HG03439 (cell line): Measurements from ENCODE around the gene RBM25.

Source experiments
- ATAC-seq: cut with Tn5 transposase; IDR thresholded peaks from one replicate; pipeline ENCODE4 v1.9.1; 2021; ENCODE audit warnings: mild to moderate bottlenecking, moderate library complexity; ENCODE audit not compliant: unreplicated experiment

Gene RBM25

DNA sequence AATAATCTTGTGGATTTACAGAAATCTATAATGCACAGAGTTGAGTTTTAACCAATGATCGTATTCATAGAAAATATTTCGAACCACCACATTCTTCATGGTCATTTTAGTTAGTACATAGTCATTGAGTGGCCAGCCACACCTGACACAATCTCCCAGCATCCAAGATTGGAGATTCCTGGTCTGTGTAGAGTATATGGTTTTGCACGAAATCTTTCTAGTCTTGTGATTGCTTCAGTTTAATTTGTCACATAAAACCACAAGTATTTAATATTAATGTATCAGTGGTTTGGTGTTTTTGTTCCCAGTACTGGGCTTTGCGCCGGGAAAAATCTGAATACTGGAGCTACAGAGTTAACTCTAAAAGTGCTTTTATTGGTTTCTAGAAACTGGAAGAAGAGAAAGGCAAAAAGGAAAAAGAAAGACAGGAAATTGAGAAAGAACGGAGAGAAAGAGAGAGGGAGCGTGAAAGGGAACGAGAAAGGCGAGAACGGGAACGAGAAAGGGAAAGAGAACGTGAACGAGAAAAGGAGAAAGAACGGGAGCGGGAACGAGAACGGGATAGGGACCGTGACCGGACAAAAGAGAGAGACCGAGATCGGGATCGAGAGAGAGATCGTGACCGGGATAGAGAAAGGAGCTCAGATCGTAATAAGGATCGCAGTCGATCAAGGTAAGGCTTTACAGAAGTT, 44.6 kb downstream of the RBM25 start:
- ATAC-seq, result no peak

DNA sequence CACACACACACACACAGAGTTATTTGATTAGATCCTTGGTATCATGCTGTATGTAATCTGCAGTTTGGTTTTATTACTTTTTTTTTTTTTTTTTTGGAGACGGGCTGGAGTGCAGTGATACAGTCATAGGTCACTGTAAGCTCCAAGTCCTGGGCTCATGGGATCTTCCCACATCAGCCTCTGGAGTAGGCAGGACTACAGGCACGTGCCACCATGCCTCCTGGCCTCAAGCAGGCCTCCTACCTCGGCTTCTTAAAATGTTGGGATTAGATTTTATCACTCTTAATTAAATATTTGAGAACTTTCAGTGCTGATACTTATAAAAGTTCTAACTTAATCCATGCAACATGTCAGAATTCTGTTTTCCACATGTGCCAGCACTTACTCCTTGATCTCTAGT, 46.7 kb downstream of the RBM25 start:
- no peak for ATAC-seq

DNA sequence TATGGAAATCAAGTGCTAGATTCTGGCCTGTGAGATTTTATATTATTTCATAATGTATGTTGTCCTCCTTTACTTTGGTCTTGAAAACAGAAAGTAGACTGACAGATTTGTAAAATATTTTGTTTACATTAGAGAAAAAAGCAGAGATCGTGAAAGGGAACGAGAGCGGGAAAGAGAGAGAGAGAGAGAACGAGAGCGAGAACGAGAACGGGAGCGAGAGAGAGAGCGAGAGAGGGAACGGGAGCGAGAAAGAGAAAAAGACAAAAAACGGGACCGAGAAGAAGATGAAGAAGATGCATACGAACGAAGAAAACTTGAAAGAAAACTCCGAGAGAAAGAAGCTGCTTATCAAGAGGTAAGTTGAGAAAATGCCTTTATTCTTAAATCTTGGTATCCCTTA, 47.4 kb downstream of the RBM25 start:
- no peak for ATAC-seq

DNA sequence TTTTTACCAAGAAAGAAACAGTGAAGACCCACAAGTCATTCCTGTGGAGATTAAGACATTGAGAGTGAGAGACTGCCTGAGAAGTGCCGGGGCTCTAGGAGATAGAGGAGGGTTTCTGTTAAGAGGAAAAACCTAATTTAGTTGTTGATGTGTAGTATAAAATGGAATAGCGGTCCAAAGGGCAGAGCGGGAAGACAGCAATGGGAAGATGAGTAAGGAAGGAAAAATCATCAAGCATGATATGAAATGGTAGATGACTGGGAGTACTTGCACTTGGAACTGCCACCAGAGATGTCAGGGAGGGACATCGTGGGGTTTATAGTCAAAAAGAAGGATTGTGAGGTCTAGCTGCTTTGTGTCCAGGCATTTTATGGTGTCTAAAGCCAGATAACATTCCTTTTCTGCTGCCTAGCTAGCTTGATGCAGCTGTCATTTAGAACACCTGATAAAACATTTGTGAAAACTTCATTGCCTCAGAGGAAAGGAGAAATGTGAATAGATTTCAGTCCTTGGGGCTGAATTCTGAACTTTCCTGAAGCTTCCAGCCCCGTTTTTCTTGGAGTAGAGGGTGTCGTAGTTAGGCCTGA, 57.8 kb downstream of the RBM25 start:
- ATAC-seq, result no peak

DNA sequence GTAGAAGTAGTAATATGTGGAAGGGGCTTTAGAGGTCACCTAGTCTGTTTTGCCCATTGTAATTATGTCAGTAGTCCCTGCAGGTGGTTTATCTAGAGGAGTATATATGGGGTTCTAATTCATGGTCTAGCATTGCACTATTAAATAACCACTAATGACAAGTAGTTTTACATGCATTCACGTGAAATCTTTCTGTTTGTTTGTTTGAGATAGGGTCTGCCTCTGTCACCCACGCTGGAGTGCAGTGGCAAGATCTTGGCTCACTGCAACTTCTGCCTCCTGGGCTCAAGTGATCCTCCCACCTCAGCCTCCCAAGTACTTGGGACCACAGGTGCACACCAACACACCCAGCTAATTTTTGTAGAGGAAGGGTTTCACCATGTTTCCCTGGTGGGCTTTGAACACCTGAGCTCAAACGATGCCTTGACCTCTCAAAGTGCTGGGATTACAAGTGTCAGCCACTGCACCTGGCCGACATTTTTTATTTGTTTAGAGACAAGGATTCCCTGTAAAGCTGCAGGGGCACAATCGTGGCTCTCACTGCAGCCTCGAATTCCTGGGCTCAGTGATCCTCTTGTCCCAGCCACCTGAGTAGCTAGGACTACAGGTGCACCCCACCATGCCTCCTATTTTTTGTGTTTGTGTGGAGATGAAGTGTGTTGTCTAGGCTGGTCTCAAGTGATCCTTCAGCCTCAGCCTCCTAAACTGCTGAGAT, 66.0 kb downstream of the RBM25 start:
- no peak for ATAC-seq

DNA sequence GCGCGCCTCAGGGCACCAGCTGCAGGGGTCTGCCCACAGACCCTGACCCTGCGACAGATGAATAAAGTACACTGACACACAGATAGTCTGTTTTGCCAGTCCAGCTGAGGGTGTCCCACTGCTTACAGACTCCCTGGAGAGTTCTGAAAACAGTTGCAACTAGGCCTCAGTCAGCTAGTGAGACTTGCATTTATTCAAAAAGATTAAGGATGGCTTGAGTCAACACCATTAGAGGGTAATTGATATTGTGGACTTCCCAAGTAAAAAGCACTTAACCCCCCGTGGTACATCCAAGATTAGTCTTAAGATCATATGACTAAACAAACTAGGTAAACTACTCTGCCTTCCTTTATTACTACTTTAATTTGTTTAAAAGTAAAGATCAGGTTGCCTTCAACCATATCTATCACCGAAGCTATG, 66.8 kb downstream of the RBM25 start:
- ATAC-seq, result no peak

DNA sequence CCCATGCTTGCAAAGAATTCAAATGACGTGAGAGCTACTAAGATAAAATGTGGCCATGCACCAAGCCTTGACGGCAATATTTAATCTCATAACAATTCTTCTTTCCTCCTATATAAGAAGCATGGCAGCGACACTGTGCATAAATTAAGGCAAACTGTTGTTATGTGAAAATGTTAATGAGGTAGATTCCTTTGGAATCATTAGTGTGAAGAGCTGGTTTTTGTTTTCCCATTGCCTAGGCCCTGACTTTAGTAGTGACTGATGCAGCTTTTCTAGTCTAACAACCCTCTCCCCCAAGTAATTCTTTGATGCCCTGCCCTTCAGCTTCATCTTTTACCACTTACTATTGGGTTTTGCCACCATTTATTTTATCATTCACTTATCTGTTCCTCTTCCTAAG, 67.4 kb downstream of the RBM25 start:
- no peak for ATAC-seq

DNA sequence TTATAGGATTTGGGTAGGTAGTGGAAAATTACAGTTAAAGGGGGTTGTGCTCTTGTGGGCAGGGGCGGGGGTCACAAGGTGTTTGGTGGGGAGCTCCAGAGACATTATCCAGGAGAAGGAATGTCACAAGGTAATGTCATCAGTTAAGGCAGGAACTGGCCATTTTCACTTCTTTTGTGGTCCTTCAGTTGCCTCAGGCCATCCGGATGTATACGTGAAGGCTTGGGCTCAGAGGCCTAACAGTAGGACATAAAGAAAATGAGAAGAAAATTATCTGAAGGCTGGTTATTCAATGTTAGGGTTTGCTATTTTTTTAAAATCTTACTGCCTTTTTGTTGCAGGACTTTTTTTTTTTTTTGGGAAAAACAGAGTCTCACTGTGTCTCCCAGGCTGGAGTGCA, 75.5 kb downstream of the RBM25 start:
- ATAC-seq, result no peak

DNA sequence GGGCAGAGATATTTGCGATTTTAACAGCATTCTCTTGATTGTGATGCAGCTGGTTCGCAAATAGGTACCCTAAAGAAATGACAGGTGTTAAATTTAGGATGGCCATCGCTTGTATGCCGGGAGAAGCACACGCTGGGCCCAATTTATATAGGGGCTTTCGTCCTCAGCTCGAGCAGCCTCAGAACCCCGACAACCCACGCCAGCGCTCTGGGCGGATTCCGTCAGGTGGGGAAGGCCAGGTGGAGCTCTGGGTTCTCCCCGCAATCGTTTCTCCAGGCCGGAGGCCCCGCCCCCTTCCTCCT, 77.7 kb downstream of the RBM25 start:
- no peak for ATAC-seq

DNA sequence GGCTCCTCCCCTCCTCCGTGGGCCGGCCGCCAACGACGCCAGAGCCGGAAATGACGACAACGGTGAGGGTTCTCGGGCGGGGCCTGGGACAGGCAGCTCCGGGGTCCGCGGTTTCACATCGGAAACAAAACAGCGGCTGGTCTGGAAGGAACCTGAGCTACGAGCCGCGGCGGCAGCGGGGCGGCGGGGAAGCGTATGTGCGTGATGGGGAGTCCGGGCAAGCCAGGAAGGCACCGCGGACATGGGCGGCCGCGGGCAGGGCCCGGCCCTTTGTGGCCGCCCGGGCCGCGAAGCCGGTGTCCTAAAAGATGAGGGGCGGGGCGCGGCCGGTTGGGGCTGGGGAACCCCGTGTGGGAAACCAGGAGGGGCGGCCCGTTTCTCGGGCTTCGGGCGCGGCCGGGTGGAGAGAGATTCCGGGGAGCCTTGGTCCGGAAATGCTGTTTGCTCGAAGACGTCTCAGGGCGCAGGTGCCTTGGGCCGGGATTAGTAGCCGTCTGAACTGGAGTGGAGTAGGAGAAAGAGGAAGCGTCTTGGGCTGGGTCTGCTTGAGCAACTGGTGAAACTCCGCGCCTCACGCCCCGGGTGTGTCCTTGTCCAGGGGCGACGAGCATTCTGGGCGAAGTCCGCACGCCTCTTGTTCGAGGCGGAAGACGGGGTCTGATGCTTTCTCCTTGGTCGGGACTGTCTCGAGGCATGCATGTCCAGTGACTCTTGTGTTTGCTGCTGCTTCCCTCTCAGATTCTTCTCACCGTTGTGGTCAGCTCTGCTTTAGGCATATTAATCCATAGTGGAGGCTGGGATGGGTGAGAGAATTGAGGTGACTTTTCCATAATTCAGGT, 78.3 kb downstream of the RBM25 start, which contains the start of gene PSEN1:
PSEN1 (plus strand) TSS at position 121 of the 839 bp plus-strand sequence. CDS start 11,513 bp downstream, outside the sequence.
- peak; percentile 90 for ATAC-seq

DNA sequence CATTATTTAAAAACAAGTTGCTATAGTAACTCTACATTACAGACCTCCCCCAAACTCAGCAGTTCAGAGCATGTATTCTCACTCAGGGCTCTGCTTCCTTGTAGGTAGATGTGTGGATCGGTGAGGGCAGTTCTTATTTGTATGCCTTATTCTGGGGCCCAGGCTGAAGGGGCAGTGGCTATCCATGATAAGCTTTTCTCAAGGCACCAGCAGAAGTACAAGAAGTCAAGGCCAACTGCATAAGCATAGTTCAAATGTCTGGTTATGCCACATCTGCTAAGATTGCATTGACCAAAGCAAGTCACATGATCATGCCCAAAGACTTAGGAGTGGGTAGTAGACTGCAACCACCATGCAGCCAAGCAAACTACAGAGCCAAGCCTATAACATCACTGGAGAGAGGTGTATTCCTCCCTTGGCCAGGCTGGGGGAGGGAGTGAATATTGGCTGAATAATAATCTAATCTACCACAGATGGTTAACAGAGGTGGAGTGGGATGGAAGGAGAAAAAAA, 82.5 kb downstream of the RBM25 start:
- ATAC-seq, result no peak

DNA sequence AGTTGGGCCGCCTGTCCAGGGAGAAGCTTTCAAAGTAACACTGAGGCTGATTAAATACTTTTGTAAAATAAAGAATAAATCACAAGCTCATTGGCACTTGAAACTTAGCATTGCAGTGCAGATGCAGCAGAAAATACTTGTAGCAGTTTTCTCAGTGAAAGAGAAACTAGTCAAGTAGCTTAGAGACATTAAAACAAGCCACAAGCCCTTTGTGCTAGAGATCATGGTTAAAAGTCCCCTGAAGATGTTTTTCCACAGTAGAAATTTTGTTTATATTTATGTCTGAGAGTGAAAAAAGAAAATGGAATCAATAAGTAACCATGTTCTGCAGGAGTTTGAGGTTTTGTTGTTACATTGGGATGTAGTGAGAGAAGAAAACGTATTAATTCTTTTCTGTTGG, 83.9 kb downstream of the RBM25 start:
- no peak for ATAC-seq

DNA sequence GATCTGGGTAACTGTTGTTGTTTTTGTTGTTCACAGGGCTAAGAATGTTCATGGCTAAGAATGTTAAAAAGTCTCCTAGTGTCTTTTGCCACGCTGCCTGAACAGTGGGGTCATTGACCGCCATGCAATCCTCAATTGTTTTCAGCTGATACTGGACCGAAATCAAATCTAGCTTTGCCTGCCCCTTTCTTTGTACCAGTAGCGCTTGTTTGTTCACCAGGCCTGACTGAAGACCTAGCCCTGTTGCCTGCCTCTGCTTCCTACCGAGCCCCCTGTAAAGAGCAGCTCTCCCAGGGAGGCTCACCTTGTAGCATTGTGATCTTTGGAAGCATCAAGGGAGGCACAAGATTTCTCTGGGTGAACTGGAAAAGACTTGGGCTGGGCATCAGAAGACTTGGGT, 84.7 kb downstream of the RBM25 start:
- ATAC-seq, result no peak

DNA sequence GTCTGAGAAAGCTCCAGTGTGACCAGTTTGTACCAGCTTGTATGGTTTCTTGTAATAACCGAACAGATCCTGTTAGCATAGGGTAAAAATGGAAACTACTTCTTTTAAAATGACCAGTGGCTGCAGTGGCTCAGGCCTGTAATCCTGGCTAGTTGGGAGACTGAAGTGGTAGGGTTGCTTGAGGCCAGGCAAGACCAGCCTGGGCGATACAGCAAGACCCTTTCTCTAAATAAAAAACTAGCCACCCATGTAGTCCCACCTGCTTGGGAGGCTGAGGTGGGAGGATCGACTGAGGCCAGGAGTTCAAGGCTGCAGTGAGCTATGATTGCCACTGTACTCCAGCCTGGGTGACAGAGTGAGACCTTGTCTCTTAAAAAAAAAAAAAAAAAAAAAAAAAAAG, 85.3 kb downstream of the RBM25 start:
- no peak for ATAC-seq

DNA sequence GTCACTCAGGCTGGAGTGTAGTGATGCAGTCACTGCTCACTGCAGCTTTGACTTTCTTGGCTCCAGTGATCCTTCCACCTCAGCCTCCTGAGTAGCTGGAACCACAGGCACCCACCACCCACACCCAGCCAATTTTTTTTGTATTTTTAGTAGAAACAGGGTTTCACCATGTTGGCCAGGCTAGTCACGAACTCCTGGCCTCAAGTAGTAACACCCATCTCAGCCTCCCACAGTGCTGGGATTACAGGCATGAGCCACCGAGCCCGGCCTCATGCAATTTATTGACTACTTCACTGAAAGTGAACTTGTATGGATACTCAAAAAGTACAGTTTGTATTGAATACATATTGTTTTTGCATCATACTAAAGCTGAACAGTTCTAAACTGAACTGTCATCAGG, 87.0 kb downstream of the RBM25 start:
- no peak for ATAC-seq

DNA sequence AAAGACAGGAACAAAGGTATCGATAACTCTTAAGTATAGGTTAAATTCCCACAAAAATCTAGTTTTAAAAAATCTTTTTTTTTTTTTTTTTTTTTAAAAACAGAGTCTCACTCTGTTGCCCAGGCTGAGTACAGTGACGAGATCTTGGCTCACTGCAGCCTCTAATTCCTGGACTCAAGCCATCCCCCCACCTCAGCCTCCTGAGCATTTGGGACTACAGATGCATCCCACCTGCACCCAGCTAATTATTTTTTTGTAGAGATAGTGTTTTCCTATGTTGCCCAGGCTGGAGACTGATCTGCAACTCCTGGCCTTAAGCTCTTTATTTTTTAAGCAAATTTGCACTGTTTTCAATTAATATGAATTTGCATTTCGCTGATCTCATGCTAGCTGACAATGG, 87.8 kb downstream of the RBM25 start:
- ATAC-seq, result no peak

DNA sequence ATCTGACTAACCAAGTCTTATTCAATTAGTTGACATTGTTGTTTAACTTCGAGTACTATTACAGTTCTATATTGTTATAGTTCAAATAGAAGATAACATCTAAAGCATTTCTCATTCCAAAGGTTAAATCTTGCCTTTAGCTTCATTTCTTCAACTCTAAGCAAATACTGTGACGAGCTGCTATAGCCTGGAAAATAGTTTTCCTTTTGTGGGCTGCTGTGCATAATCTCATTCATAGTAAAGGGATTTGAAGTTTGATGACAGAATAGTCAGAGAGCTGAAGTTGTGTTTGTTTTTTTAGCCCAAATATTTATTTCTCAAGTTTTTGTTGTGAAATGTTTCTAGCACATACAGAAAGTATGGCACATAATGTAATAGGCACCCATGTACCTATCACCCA, 91.4 kb downstream of the RBM25 start:
- ATAC-seq, result no peak

DNA sequence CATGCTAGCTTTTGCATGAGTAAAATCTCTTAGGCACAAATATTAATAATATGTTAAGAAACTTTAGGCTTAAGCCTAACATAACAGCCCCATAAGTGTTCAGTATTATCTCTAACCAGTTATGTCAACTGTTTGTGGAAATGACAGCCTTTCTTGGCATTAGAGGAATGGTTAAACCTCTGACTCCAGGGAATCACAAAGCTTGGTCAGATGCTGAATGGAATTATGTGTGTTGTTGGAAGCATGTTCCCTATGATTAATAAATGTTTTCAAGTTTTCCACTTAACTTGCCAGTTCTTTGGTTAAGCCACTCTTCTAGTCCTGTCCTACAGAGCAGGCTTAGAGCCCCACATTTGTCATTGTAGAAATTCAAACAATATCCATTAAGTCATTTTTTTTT, 94.9 kb downstream of the RBM25 start:
- ATAC-seq, result no peak

DNA sequence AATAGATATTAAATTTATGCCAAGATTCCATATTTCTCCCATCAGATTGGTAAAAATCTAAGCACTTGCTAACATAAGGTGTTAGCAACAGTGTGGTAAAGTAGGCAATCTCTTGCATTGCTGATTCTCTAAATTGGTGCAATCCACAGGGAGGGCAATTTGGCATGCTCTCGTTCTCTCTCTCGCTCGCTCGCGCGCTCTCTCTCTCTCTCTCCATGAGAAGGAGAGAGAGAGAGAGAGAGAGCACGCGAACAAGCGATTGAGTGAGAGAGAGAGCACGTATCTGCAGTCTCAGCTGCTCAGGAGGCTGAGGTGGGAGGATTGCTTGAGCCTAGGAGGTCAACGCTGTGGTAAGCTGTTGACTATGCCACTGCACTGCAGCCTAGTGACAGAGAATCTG, 103.9 kb downstream of the RBM25 start:
- ATAC-seq, result no peak

DNA sequence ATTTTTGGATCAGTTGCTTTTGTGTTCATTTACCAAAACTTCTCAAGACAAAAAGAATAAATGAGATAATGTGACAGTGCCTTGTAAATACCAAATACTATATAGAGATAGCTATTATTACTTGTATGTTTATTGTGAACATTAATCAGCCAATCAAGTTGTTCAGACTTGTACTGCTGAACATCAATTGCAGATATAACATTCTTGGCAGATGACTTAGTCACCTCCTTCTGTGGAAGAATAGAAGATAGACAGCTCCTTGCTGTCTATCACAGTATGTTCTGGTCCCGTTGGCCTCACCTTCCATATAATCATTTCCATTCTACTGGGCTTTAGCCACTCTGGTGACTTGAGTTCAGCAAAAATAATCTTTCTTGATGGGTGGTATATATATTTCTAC, 108.1 kb downstream of the RBM25 start:
- no peak for ATAC-seq

DNA sequence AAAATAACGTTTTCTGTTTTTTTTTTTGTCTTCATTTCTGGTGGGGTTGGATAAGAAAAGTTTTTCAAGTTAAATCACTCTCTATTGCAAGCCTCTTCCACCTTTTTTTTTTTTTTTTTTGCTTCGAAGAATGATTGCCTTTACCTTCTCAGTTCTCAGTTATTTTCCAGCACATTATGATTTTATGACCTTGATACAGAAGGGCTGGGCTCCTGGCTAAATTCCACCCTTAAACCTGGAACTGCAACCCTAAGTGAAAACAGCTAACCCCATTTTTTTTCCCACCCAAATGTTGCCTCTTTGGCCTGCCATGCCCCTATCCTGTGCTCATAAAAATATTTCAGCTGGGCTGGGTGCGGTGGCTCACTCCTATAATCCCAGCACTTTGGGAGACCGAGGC, 109.4 kb downstream of the RBM25 start:
- ATAC-seq, result no peak
